Measurements from ENCODE around the gene PELI2.
A peak's percentile ranks its signal among the peaks of the same experiment; 100 is the strongest.

Gene PELI2

DNA sequence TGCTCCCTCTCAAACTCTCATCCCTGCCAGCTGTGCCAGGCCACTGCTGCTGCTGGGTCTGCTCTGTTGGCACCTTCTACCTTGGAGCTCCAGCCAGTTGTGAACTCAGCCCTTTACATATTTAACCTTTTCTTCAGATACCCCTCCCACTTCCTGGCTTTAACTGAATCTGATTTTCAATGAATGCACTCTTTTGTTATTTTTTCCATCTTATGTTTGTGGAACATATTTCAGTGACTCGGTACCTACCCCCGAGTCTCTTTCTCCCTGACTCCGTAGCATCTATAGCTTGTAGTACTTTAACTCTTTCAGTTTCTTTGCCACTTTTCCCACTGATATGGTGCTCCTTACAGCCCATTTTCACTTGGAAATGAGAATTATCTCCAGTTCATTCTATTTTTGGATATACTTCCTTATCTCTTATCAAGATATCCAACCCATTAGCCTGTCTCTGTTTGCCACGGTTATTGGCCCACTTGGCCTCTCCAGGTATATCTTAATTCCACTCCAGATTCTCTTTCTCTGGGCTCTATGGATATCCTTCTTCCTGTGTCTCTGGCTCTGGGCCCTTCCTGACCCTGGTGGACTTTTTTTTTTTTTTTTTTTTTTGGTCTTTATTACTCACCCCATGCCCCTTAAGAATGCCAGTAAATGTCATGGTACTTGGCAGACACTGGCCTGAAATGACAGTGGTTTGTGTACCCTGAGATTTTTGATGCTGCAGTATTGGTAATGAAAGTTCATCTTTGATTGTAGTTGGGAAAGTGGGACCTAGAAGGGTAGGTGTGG is 62.7 kb downstream of the PELI2 start:
- Mint-ChIP-seq H3K4me3 (no peak overlapping the region), H3K36me3 (ENCODE audit: low read depth) (peaks cover 31% of the 10 kb centered on the region), H3K27ac (peak overlapping the region; percentile 37), H3K27me3 (ENCODE audit: low read depth, poor library complexity) (no peaks in the 10 kb centered on the region), H3K9me3 (no peaks in the 10 kb centered on the region), H3K4me1 (no peaks in the 10 kb centered on the region)
- TF ChIP-seq, protein P1, sequence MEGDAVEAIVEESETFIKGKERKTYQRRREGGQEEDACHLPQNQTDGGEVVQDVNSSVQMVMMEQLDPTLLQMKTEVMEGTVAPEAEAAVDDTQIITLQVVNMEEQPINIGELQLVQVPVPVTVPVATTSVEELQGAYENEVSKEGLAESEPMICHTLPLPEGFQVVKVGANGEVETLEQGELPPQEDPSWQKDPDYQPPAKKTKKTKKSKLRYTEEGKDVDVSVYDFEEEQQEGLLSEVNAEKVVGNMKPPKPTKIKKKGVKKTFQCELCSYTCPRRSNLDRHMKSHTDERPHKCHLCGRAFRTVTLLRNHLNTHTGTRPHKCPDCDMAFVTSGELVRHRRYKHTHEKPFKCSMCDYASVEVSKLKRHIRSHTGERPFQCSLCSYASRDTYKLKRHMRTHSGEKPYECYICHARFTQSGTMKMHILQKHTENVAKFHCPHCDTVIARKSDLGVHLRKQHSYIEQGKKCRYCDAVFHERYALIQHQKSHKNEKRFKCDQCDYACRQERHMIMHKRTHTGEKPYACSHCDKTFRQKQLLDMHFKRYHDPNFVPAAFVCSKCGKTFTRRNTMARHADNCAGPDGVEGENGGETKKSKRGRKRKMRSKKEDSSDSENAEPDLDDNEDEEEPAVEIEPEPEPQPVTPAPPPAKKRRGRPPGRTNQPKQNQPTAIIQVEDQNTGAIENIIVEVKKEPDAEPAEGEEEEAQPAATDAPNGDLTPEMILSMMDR (IDR thresholded peaks at IDR 0.05) = no peak
- no peak for DNase-seq

DNA sequence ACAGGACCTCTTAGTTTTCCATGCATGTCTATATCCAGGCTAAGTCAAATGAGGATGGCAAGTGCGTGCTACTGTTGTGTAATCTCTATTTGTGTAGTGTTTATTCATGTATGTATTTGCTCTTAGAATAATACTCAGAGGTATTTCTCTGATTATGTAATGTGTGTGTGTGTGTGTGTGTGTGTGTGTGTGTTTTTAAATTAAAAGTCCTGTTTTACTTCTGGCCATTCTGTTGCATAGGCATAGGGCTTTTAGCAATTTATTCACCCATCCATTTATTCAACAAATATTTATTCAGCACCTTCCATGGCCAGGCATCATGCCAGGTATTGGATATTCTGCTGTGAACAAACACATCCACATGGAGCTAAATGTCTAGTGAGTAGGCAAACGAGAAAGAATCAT is 63.5 kb downstream of the PELI2 start:
- H3K4me1 Mint-ChIP-seq = no peaks in the 10 kb centered on the region
- no peaks in the 10 kb centered on the region for H3K9me3 Mint-ChIP-seq
- no peak for DNase-seq
- no peaks in the 10 kb centered on the region for H3K27me3 Mint-ChIP-seq (ENCODE audit: low read depth, poor library complexity)
- no peak overlapping the region for H3K4me3 Mint-ChIP-seq
- TF ChIP-seq, protein P1 (IDR thresholded peaks at IDR 0.05) = no peak
- H3K27ac Mint-ChIP-seq = peak overlapping the region; percentile 37
- H3K36me3 Mint-ChIP-seq (ENCODE audit: low read depth) = peaks cover 35% of the 10 kb centered on the region

GRCh38 chr14:56182410-56182809 is 64.2 kb downstream of the PELI2 start:
- Mint-ChIP-seq H3K27me3 (ENCODE audit: low read depth, poor library complexity) (no peaks in the 10 kb centered on the region), H3K4me3 (no peak overlapping the region), H3K27ac (no peak overlapping the region), H3K4me1 (no peaks in the 10 kb centered on the region), H3K36me3 (ENCODE audit: low read depth) (peaks cover 35% of the 10 kb centered on the region), H3K9me3 (no peaks in the 10 kb centered on the region)
- DNase-seq = no peak
- TF ChIP-seq, protein P1 (IDR thresholded peaks at IDR 0.05) = no peak

GRCh38 chr14:56183631-56184157 is 65.5 kb downstream of the PELI2 start:
- no peak overlapping the region for H3K4me3 Mint-ChIP-seq

DNA sequence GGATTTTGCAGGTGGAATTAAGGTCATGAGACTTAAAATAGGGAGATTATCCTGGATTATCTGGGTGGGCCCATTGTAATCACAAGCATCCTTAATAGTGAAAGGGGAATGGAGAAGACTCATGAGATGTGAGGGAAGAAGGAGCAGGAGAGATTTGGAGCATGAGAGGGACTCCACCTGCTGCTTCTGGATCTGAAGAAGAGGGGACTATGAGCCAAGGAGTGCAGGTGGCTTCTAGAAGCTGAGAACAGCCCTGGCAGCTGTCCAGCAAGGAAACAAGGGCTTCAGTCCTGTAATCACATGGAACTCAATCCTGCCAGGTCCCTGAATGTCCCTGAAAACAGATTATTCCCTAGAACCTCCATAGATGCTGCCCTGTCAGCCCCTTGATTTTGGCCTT is 67.8 kb downstream of the PELI2 start:
- DNase-seq = no peak
- no peaks in the 10 kb centered on the region for H3K4me1 Mint-ChIP-seq
- H3K4me3 Mint-ChIP-seq = no peak overlapping the region
- TF ChIP-seq, protein P1 (IDR thresholded peaks at IDR 0.05) = no peak
- peaks cover 18% of the 10 kb centered on the region for H3K36me3 Mint-ChIP-seq (ENCODE audit: low read depth)
- H3K27me3 Mint-ChIP-seq (ENCODE audit: low read depth, poor library complexity) = no peaks in the 10 kb centered on the region
- H3K27ac Mint-ChIP-seq = no peak overlapping the region
- H3K9me3 Mint-ChIP-seq = no peaks in the 10 kb centered on the region

More at GRCh38 chr14:56183631-56184157, 65.5 kb downstream of the PELI2 start:
- H3K36me3 Mint-ChIP-seq (ENCODE audit: low read depth) = peaks cover 33% of the 10 kb centered on the region
- TF ChIP-seq, protein P1 (IDR thresholded peaks at IDR 0.05) = no peak
- H3K27me3 Mint-ChIP-seq (ENCODE audit: low read depth, poor library complexity) = no peaks in the 10 kb centered on the region
- H3K27ac Mint-ChIP-seq = no peak overlapping the region
- H3K4me1 Mint-ChIP-seq = no peaks in the 10 kb centered on the region
- DNase-seq = no peak
- H3K9me3 Mint-ChIP-seq = no peaks in the 10 kb centered on the region

DNA sequence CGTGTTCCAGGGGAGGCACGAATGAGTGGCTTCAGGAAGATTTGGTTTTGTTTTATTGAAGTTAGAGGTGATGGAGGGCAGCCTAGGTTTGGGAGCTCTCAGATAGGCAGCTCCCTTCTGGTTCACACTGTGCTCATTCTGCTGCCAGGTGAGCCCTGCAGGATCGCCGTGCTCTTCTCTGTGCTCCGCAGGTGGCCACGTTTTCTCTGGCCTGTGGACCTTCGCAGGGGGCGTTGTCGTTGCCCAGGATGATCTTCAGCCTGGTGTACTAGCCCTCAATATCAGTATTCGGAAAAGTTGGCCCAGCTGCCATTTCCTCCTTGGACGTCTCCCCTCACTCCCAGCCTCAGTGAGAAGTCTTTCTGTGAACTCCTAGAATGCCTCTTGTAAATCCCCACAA is 69.5 kb downstream of the PELI2 start:
- no peaks in the 10 kb centered on the region for H3K27me3 Mint-ChIP-seq (ENCODE audit: low read depth, poor library complexity)
- TF ChIP-seq, protein P1 (IDR thresholded peaks at IDR 0.05) = no peak
- no peaks in the 10 kb centered on the region for H3K9me3 Mint-ChIP-seq

More for the DNA sequence above, 69.5 kb downstream of the PELI2 start:
- no peaks in the 10 kb centered on the region for H3K4me1 Mint-ChIP-seq
- no peak overlapping the region for H3K27ac Mint-ChIP-seq
- DNase-seq = no peak
- H3K4me3 Mint-ChIP-seq = no peak overlapping the region
- H3K36me3 Mint-ChIP-seq (ENCODE audit: low read depth) = peaks cover 10% of the 10 kb centered on the region
